ENCODE measurements around the gene RREB1.

The RREB1 gene

DNA sequence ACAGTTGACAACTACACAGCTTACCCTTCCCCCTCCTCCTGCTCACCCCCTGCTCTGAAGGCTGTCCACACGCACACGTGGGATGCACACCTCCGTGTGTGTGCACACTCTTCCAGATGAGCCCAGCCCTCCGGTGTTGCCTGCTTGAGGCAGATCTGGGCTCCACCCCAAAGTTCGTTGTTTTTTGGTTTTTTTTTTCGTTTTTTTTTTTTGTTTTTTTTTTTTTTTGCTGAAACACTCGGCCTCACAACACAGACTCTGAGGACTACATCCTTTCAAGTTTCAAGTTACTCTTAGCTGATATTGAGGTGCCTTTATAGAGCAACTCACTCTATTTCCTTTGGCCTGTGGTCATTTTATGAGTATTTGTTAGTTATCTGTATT lies 88.2 kb downstream of the RREB1 start:
- DNase-seq = no peak

DNA sequence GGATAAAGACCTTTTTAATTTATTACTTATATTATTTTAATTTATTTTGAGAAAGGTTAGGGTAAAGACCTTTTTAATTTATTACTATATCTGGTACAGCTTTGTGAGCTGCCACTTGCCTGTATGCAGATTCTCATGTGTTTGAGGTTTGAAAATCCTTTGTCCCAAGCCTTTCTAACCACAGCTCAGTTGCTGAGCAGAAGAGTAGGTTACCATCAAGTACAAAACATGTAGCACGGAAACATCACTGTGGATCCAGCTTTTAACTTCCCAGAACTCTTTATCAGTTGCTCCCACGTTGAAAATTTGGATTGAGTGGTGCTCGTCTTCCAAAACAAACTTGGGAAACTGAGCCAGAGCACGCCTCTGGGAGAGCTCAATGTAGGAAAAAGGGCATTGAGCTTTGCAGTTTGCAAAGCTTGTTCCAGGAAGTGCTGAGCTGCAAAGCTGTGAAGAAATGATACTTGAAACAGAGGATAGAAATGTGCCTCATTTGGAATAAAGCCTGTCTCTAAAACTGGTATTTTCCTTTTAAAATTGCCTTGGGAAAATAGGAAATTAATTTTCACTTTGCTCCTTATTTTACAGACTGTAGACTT lies 89.0 kb downstream of the RREB1 start:
- no peak for DNase-seq

DNA sequence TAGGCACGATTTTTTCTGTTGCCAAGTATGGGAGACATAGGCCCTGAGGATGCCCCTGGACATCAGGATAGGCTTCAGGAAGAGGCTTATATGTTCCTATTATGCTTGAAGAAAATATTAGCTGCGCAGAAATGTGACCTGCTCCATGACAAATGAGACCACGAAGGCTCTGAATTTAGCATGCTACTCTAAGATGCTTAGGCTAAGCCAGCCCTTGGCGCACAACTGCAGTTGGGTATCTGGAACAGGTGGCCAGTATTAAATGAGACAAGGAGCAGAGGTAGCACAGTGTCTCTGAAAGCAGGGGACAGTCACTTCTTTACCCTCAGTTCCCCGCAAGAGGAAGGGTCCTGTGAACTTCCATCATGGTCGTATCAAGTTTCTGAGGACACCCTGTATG lies 90.0 kb downstream of the RREB1 start:
- DNase-seq = no peak

DNA sequence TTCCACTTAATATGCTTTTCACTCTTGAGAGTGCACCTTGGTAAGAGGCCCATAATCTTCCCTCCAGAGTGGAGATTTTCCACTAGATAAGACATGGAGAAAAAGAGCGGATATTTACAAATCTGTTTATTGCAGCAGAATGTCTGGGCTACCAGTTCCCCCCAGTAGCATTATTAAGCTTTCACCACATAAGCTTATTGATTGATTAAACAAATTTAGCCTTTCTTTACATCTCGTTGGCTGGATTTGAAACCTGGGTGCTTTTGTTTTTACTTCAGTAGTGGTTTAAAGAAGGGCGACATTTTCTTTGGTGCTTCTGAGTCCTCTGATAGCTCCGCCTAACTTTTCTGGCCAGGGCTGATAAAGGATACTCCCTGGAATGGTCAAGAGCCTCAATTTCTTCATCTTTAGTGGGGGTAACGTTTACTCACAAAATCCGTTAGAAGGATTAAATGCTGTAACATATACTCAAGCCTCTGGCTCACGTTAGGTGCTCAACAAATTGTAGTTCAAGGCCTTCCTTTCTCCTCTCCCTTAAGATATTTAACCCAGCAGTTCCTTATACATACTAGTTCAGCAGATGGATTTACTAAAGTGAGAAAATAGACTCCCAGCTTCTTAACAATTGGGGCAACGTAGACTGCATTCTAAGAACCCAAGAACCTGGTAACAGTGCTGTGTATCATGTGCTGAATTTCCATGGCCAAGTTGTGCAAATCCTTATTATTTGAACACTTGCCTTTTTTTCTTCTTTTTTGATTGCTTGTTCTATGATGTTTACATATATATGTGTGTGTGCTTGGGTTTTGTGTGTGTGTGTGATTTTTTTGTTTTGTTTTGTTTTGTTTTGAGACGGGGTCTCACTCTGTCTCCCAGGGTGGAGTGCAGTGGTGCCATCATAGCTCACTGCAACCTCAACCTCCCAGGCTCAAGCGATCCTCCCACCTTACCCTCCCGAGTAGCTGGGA lies 91.4 kb downstream of the RREB1 start:
- no peak for DNase-seq

DNA sequence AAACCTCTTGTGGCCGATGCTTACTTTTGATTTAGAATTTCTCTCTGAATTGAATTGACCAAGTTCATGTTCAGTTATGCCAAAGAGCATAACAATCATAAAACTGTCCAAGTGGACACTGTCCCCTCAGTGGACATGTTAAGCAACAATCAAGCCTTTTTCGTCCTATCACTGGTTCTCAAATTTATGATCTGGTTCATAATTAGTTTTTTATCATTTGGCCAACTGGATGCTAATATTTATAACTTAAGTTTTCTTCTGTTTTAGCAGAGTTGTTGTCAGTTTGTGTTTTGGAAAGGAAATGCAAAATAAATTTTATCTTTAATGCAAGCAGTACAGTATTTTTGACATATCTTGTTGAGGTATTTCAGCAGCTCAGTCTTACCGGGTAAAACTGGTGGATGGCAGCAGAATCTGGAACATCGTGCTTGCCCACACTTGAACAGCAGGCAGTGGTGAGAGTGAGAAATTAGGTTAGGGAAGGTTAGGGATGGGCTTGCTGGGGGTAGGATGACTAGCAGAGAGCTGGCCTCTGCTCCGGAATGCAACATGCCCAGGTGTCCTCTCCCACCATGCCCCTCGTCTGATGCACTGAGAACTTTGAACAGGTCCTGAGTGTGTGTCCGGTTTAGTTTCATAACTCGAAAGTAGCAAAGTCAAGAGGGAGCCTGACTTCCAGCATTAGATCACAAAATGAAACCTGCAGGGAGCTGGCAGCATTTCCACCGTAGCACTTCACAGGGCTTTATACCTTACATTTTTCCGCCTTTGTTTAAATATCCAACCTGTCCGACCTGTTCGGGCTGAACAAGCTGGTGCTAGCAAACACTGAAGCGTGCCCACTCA lies 93.1 kb downstream of the RREB1 start:
- no peak for DNase-seq

DNA sequence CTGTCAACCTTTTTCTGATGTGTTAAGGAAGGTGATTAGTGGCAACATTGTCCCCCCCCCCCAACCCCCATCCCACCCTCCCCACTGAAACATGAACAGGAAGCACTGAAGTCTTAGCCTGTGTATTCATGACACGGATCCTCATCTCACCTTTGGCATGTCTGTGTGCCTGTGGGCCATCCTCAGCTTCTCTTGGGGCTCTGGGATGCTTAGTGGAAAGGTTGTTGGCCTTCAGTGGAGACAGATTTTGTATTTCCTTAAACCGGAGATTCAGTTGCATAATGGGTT lies 93.6 kb downstream of the RREB1 start:
- no peak for DNase-seq

DNA sequence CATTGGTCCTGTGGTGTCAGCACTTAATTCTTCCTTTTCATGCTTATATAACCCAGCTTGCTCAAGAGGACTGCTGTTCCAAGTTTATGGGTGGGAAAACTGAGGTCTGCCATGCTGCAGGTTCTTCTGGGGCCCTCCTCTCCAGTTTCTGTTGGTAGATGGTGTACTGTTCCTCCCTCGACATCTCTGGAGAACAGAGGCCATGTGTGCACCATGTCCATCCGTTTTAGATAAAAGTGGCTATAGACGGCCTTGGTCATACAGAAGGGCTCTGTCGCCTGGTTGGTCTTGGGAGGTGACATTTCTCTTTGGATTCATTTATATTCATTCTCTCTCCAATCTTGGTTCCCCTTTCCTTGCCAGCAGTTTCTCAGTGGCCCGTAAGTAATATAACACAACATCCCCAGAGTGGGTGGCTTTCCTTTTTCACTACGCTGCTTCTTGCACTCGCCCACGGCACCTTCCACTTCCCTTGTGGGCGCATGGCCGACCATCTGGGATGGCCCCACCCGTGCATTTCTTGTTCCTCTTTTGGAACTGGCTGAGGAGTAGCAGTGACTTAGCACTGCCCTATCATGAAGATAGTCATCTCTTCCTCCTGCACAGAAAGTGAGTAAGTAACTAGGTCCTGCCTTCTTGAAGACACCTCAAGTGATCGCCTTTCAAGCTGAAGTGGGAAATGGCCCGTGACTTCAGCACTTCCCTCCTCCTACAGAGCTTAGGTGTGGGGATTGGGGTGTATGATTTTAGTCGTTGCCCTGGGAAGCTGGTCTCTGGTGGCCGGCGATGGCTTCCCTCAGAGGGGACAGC lies 94.2 kb downstream of the RREB1 start:
- DNase-seq = no peak

DNA sequence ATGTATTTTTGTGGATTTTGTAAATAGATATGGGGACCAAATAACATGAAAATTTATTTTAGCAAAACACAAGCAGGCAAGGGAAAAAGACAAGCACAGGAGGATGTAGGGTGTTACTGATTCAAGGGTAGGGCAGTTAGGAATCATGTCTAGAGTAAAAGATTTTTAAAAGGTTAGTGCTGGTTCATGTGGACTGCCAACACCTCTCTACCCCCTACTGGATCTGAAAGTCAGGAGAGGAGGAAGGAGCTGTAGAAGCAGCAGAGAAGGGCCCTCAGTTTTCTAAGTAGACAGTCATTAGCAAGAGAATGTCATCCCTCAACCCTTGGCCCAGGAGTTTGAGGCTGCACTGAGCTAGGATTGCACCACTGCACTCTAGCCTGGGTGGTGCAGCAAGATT lies 95.2 kb downstream of the RREB1 start:
- no peak for DNase-seq

DNA sequence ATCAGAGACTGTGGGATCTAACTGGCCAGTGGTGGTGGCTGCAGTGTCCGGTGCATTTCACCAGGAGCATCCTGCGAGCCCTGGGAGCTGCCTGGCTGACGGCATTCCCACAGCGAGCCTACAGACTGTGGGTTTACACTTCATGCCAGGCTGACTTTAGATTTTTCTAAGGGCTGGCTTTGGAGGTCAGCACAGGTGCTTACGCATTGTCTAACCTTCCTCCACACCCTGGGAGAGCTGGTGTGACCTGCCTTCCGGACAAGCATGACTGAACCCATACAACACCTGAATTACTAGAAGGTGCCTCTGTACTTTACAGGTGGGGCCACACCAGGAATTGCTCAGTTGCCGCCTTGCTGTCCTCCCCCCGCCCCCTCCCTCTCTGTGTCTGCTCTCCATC lies 96.2 kb downstream of the RREB1 start:
- DNase-seq = no peak

DNA sequence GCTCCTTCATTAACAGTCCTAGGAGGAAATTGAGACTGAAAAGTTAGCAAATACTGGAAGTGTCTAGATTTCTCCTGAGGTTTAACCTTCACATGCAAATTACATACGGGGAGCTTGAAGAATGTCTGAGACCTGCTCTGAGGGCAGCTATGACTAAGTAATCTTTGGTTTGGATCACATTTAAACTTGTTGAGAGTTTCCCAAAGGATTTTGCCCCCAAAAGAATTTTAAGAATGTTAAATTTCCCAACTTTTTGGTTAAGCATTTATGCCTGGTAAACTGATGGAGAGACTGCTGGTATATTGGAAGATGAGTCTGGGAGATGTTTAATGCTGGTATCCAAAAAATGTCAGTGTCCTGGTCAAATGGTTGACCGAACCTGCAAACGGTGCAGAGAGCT lies 97.0 kb downstream of the RREB1 start:
- no peak for DNase-seq

DNA sequence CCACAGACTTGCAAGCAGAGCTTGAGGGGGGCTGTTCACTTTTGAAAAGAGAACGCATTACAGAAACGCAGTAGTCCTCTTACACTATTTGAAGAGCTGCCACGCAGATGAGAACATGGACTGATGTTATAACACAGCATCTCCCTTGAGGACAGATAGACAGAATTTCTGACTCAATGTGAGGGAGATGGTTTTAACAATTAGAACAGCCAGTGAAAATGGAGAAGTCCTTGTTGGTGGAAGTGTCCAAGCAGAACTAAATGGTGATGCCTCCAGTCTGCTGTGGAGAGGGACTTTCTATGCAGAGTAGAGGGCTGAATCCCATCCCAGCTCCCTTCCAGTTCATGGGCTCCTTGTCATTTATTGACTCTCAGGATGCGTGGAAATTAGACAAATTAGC lies 100.0 kb downstream of the RREB1 start:
- DNase-seq = no peak

DNA sequence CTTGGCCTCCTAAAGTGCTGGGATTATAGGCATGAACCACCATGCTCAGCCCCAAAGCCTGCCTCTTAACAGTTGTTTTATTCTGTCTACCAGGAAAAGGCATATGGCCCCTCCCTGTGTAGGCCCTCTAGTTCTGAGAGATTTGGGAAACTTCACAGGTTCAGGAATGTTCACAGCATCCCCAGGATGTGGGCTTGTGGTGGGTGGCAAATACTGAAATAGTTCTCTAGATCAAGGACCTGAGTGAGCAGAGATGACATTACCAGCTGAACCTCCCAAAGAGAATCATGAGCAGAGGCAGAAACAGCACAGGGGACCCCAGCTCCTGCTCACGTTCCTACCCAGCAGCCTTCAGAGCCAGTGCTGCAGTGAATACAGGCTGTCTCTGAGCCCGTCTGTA lies 105.7 kb downstream of the RREB1 start:
- no peak for DNase-seq

DNA sequence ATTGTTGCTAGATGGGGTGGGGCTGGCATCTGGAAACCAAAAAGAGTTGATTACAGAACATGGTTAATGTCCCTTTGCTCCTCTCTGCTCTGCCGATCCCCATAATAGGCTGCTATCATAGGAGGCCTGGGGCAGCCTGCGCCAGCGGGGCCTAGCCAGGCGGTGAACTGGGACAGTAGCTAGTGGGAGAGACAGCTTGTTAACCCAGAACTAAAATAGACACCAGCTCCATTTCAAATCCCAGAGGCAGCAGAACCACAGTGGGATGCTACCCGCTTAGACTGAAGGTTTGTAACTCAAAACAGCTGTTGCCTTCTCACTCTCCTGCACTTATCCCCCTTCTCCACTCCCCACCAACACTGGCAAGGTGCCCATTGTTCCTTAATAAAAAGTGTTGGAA lies 106.7 kb downstream of the RREB1 start:
- DNase-seq = no peak

DNA sequence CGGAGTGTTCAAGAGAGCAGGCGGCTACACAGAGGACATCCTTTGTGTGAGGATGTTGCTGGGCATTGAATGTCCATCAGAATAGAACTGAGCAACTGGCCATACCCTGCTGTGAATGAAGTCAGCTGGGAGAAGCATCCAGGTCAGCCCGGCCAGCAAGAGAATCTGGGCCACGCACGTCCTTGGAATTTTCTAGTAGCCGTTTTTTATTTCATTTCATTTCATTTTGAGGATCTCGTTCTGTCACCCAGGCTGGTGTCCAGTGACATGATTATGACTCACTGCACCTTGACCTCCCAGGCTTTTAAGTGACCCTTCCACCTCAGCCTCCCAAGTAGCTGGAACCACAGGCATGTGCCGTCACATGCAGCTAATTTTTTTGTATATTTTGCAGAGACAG lies 107.4 kb downstream of the RREB1 start:
- no peak for DNase-seq

DNA sequence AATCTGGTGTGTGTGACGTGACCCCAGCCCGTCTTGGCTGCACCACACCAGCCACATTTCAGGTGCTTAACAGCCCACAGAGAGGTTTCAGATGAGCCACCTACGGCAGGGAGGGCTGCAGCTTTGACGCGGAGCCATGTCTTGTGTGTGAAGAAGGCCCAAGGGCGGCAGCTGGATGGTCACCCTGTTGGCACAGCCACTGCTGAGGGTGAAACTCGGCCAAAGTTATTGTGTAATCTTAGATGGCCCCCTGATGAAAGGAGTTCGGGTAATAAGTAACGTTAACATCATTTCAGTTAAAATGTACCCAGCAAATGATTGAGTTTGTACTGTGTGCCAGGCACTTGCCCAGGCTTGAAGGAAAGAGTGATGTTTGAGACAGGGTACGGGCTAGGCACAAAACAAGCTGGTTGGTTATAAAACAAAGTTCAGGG lies 108.1 kb downstream of the RREB1 start:
- DNase-seq = no peak

DNA sequence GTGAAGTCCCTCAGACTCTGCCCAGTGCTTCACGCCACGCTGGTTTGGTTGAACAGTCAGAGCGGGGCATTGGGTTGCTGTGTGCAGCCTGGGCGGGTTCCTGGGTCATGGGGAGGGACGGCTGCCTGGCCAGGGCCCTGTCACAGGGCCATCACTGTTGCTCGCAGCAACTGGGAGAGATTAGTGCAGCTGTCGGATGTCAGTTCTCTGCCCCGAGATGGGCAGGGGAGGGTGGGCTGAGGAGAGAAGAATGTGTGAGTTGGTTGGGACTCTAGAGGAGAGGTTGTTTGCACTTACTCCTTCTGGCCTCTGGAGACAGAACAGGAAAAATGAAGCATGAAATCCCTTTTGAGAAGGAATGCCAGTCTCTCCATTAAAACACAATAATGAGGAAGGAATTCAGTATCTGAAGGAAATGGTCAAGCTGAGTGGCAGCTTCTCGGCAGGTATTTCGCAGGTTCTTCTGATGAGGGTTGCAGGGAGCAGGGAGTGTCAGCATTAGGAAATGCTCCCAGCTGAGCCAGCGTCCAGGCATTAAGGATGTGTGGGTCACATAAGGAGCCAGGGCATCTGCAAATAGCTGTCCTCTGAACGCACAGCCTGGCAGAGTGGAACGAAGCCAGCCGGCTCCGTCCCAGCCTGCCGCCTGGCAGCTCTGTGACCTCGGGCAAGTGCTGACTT lies 109.3 kb downstream of the RREB1 start:
- no peak for DNase-seq

DNA sequence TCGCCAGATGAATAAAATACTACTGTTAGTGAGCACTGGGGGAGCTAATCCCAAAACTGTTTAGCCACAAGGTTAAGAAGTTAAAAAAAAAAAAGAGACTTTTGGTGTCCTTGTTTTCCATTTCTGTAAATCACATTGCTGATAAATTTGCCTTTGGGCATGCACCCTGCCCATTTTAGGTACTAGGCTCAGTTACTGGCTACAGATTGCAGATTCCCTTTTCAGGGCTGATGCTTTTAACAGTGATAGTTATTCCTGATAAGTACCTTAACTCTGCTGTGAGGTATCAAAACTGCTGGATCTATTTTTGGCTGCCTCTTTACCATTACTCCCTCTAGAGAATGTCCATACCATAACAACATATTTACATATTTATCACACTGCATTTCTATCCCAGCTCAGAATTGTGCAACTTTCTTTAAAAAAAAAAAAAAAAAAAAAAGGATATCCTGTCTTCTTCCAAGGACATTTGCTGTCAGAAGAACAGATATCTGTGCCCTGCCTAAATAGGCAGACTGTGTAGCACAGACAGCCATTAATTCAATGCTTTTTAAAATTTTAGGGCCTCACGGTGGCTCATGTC lies 110.7 kb downstream of the RREB1 start:
- DNase-seq = no peak

DNA sequence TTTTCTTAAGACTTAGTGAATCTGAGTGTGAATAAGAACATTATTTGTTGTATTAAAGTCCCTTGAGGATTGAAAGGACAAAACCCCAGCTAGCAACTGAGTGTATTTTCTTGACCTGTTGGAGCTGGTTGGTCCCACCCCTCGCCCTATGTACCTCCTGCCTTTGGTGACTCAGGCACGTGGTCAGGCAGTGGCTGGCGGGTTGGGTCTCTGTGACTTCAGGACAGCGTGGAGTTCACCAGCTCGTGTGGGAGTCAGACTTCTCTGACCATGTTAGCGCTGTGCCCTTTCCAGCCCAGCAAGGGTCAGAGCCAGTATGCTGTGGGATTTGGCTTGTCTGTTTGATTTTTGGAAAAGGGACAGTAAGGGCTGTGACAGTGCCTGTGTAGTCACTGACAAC lies 111.5 kb downstream of the RREB1 start:
- no peak for DNase-seq

DNA sequence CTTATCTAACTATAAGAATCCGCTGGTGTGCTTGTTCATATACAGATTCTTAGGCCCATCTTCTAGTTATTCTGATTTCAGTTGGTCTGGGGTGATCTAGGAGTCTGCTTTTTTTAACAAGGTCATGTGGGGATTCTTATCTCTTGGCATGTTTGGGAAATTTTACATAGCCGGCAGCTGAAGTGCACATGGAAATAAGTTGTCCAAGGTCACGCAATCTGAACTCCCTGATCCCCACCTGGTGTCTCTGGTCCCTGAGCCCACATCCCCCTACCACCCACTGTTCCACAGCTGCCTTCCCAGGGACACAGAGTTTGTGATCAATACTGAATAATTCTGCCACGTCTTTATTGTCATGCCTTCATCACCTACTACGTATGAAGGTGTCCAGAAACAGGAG lies 114.4 kb downstream of the RREB1 start:
- no peak for DNase-seq

DNA sequence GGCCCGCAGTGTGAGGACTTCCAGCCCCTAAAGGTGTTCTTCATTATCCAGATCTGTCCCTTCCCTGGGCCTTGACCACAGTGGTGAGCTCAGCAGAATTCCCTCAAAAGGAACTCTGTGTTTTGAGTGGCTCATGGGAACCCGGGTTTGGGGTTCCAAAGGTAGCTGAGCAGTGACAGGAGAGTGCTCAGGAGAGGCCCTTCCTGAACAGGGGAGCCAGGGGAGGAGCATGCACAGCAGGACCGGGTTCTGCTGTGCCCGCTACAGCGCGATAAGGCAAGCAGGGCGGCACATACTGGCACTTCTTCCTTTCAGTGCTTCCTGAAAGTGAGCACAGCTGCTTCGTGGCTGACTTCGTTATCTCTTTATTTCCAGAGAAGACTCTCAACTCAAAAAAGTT lies 117.0 kb downstream of the RREB1 start:
- no peak for DNase-seq

DNA sequence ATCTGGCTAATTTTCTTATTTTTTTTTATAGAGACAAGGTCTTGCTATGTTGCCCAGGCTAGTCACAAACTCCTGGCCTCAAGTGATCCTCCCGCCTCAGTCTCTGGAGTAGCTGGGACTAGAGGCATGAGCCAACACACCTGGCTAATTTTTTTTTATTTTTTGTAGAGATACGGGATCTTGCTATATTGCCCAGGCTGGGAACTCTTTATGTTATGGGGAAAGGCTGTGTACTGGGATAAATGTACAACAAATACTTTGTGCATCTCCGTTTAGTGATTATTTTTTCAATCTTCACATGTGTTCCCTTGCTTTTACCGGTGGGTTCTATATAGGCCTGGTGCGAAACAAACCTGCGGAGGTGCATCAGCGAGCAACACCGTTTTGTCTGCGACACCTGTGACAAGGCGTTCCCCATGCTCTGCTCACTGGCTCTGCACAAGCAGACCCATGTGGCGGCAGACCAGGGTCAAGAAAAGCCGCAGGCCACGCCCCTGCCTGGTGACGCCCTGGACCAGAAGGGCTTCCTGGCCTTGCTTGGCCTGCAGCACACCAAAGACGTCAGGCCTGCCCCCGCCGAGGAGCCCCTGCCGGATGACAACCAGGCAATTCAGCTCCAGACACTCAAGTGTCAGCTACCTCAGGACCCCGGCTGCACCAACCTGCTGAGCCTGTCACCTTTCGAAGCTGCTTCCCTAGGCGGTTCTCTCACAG lies 121.1 kb downstream of the RREB1 start:
- no peak for DNase-seq
